GM23248 (cell line): ENCODE results near the gene FRMD6. TPM values are rescaled to one million over a fixed set of nuclear protein-coding genes. Genes with fewer than 3 reads are reported as not detected.

ENCODE experiments used
- DNase-seq: peaks from one replicate; pipeline ENCODE4 v3.0.0-alpha.2; 2015
- H2AFZ ChIP-seq: fragments of 200-600 bp; sonication (generic); 2 replicates; pipeline ENCODE4 v1.6.1; 2016; ENCODE audit warnings: antibody characterized with exemption
- H3F3A ChIP-seq: fragments of 200-600 bp; sonication (generic); 2 replicates; pipeline ENCODE4 v1.6.1; 2016; ENCODE audit warnings: mild to moderate bottlenecking, antibody characterized with exemption, mixed run types; ENCODE audit not compliant: insufficient read depth
- H3K27ac ChIP-seq: fragments of 200-600 bp; sonication (generic); 2 replicates; pipeline ENCODE4 v1.5.1; 2016; ENCODE audit warnings: mild to moderate bottlenecking
- H3K27me3 ChIP-seq: fragments of 200-600 bp; sonication (generic); replicated peaks from 2 replicates; pipeline ENCODE4 v1.6.1; 2016; ENCODE audit warnings: mild to moderate bottlenecking; ENCODE audit not compliant: insufficient read depth
- H3K36me3 ChIP-seq: fragments of 200-600 bp; sonication (generic); 2 replicates; pipeline ENCODE4 v1.6.1; 2016; ENCODE audit warnings: low read depth, mild to moderate bottlenecking
- H3K4me1 ChIP-seq: fragments of 200-600 bp; sonication (generic); 2 replicates; pipeline ENCODE4 v1.6.1; 2016; ENCODE audit warnings: mild to moderate bottlenecking; ENCODE audit not compliant: insufficient read depth
- H3K4me2 ChIP-seq: fragments of 200-600 bp; sonication (generic); one replicate; pipeline ENCODE4 v1.6.1; 2016; ENCODE audit warnings: mild to moderate bottlenecking; ENCODE audit not compliant: unreplicated experiment
- H3K4me3 ChIP-seq: fragments of 200-600 bp; sonication (generic); 2 replicates; pipeline ENCODE4 v1.5.1; 2016; ENCODE audit warnings: mild to moderate bottlenecking
- H3K79me2 ChIP-seq: fragments of 200-600 bp; sonication (generic); 2 replicates; pipeline ENCODE4 v1.6.1; 2016; ENCODE audit warnings: mild to moderate bottlenecking; ENCODE audit not compliant: insufficient read depth
- H3K9ac ChIP-seq: fragments of 200-600 bp; sonication (generic); 2 replicates; pipeline ENCODE4 v1.6.1; 2016; ENCODE audit warnings: mild to moderate bottlenecking
- H3K9me2 ChIP-seq: fragments of 200-600 bp; sonication (generic); 2 replicates; pipeline ENCODE4 v1.6.1; 2016; ENCODE audit warnings: mixed run types, mild to moderate bottlenecking, moderate library complexity; ENCODE audit not compliant: insufficient read depth
- H3K9me3 ChIP-seq: fragments of 200-600 bp; sonication (generic); one replicate; pipeline ENCODE4 v1.6.1; 2017; ENCODE audit warnings: low read depth
- H4K20me1 ChIP-seq: fragments of 200-600 bp; sonication (generic); 2 replicates; pipeline ENCODE4 v1.6.0; 2016; ENCODE audit not compliant: insufficient read depth
- EZH2 ChIP-seq: fragments of 200-600 bp; sonication (generic); IDR thresholded peaks from 2 replicates; pipeline ENCODE4 v1.6.1; 2018; ENCODE audit warnings: antibody characterized with exemption, mild to moderate bottlenecking; ENCODE audit not compliant: insufficient read depth, poor library complexity, severe bottlenecking
- EZH2phosphoT487 ChIP-seq: fragments of 200-600 bp; sonication (generic); IDR thresholded peaks from 2 replicates; pipeline ENCODE4 v1.6.1; 2018; ENCODE audit warnings: antibody characterized with exemption, moderate library complexity, mild to moderate bottlenecking, low read depth; ENCODE audit not compliant: insufficient read depth
- WGBS, 2 experiments: methylation state at CpG; one replicate each; pipeline ENCODE4 v1.1.6; 2015 to 2017; ENCODE audit warnings: low lambda C conversion rate in 2 of 2, low coverage in 1 of 2; ENCODE audit errors: missing lambda C conversion rate in 2 of 2; 5-methylcytosine and 5-hydroxymethylcytosine counted together
- in situ Hi-C: fragments of 300-500 bp; cut with MboI; formaldehyde crosslinking; loops from 2 replicates; pipeline ENCODE4 v1.15.0; 2020
- polyA plus RNA-seq: library from polyadenylated mRNA; unstranded; fragments of >200 nt; fragmentation: Nextera tagmentation; extraction: Ambion mirVana; gene quantifications from 2 replicates; pipeline ENCODE4 v1.2.1, GENCODE V29; 2016
- total RNA-seq: library from RNA; depleted of rRNA; stranded (reverse); fragments of >200 nt; shearing (Covaris generic); gene quantifications from 2 replicates; pipeline ENCODE4 v1.2.3, GENCODE V29; 2014

Gene FRMD6
- total and polyA plus RNA-seq, 2 experiments from 2014 or later, result 550 to 795 TPM

- no peaks in the 10 kb centered on the region for H3K9me3 ChIP-seq
- WGBS, 2 experiments, result 100% methylated on average over 3 of the region's 3 CpGs
- peak overlapping the region; percentile 50 for H3K9ac ChIP-seq
- peaks cover 79% of the 10 kb centered on the region for H3K79me2 ChIP-seq
- H3F3A ChIP-seq, result peaks cover 96% of the 10 kb centered on the region
- H3K27me3 ChIP-seq, result no peaks in the 10 kb centered on the region
- peak overlapping the region; percentile 65 for H3K27ac ChIP-seq
- peak overlapping the region; percentile 11 for H3K4me2 ChIP-seq
- peaks cover 23% of the 10 kb centered on the region; the same call in 1 of the 2 replicates for H4K20me1 ChIP-seq
- H3K9me2 ChIP-seq, result no peaks in the 10 kb centered on the region
- TF ChIP-seq EZH2phosphoT487, result no peak
- TF ChIP-seq EZH2, result no peak
- no peak overlapping the region for H2AFZ ChIP-seq
- in situ Hi-C loops, result no loop called here
- peaks cover 40% of the 10 kb centered on the region for H3K4me1 ChIP-seq
- H3K36me3 ChIP-seq, result peaks cover 95% of the 10 kb centered on the region
- H3K4me3 ChIP-seq, result no peak overlapping the region
- peak; percentile 26 for DNase-seq
These were observed 72.9 kb downstream of the FRMD6 start for GRCh38 chr14:51724650-51725049.

GRCh38 chr14:51725061-51725460 is 73.4 kb downstream of the FRMD6 start:
- peaks cover 78% of the 10 kb centered on the region for H3K79me2 ChIP-seq
- peaks cover 95% of the 10 kb centered on the region for H3K36me3 ChIP-seq
- H3K4me3 ChIP-seq, result no peak overlapping the region
- H3K4me2 ChIP-seq, result peak overlapping the region; percentile 11
- in situ Hi-C loops, result no loop called here
- peak overlapping the region; percentile 50 for H3K9ac ChIP-seq
- TF ChIP-seq EZH2, result no peak
- no peak for TF ChIP-seq EZH2phosphoT487
- peak overlapping the region; percentile 65 for H3K27ac ChIP-seq
- 90 to 93% methylated on average over 3 of the region's 3 CpGs for WGBS, 2 experiments
- H3F3A ChIP-seq, result peaks cover 96% of the 10 kb centered on the region
- no peaks in the 10 kb centered on the region for H3K9me3 ChIP-seq
- H2AFZ ChIP-seq, result no peak overlapping the region
- no peaks in the 10 kb centered on the region for H3K9me2 ChIP-seq
- peaks cover 23% of the 10 kb centered on the region; the same call in 1 of the 2 replicates for H4K20me1 ChIP-seq
- peak; percentile 28 for DNase-seq
- H3K27me3 ChIP-seq, result no peaks in the 10 kb centered on the region
- H3K4me1 ChIP-seq, result peaks cover 43% of the 10 kb centered on the region

GRCh38 chr14:51726166-51726899 is 74.6 kb downstream of the FRMD6 start:
- Histone ChIP-seq H3F3A (peaks cover 96% of the 10 kb centered on the region), H3K79me2 (peaks cover 65% of the 10 kb centered on the region), H3K27me3 (no peaks in the 10 kb centered on the region), H4K20me1 (peaks cover 23% of the 10 kb centered on the region; the same call in 1 of the 2 replicates), H3K4me3 (no peak overlapping the region), H3K9me2 (no peaks in the 10 kb centered on the region), H3K27ac (peak overlapping the region; percentile 65), H3K9ac (peak overlapping the region; percentile 50), H3K36me3 (peaks cover 95% of the 10 kb centered on the region), H3K4me1 (peaks cover 56% of the 10 kb centered on the region), H2AFZ (no peak overlapping the region), H3K9me3 (no peaks in the 10 kb centered on the region), H3K4me2 (peak overlapping the region; percentile 11)
- TF ChIP-seq EZH2phosphoT487 (no peak), EZH2 (no peak)
- peak; percentile 78 for DNase-seq
- in situ Hi-C loops, result no loop called here
- 49 to 66% methylated on average over 2 of the region's 2 CpGs for WGBS, 2 experiments

- H3K4me3 ChIP-seq, result no peak overlapping the region
- peaks cover 59% of the 10 kb centered on the region for H3K4me1 ChIP-seq
- peak overlapping the region; percentile 65 for H3K27ac ChIP-seq
- H3K4me2 ChIP-seq, result no peak overlapping the region
- 95 to 98% methylated on average over 5 of the region's 5 CpGs for WGBS, 2 experiments
- no peaks in the 10 kb centered on the region for H3K9me2 ChIP-seq
- H3F3A ChIP-seq, result peaks cover 98% of the 10 kb centered on the region
- no peak overlapping the region for H2AFZ ChIP-seq
- peak; percentile 22 for DNase-seq
- in situ Hi-C loops, result no loop called here
- no peaks in the 10 kb centered on the region for H3K27me3 ChIP-seq
- no peak overlapping the region for H3K9ac ChIP-seq
- H3K9me3 ChIP-seq, result no peaks in the 10 kb centered on the region
- H4K20me1 ChIP-seq, result peaks cover 23% of the 10 kb centered on the region; the same call in 1 of the 2 replicates
- peaks cover 86% of the 10 kb centered on the region for H3K36me3 ChIP-seq
- peaks cover 54% of the 10 kb centered on the region for H3K79me2 ChIP-seq
- no peak for TF ChIP-seq EZH2phosphoT487
- no peak for TF ChIP-seq EZH2
These were observed 75.8 kb downstream of the FRMD6 start for GRCh38 chr14:51727526-51727925.
